ENCODE data around the gene HOXB3. TPM values are rescaled to one million over a fixed set of nuclear protein-coding genes. Genes with fewer than 3 reads are reported as not detected.

HOXB3 gene
- total RNA-seq, 2 experiments from 2014 or later, result 1.4 to 2.0 TPM

DNA sequence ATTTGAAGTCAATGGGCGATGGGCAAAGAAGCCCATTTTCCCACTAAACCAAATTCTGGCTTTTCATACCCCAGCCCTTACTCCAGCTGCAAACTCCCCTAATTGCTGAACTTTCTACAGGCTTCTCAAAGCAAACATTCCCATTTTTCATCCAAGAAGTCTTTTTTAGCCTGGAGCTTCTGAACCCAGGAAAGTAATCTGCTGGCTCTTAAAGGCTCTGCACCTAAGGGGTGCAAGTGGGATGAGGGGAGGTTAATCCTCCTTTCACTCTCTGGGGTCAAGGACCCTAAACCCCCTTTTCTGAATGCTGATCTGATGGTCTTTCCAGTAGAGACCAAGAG lies 18.4 kb upstream of the HOXB3 start:
- no peak overlapping the region for H3K4me3 Mint-ChIP-seq
- TF ChIP-seq, protein P1, sequence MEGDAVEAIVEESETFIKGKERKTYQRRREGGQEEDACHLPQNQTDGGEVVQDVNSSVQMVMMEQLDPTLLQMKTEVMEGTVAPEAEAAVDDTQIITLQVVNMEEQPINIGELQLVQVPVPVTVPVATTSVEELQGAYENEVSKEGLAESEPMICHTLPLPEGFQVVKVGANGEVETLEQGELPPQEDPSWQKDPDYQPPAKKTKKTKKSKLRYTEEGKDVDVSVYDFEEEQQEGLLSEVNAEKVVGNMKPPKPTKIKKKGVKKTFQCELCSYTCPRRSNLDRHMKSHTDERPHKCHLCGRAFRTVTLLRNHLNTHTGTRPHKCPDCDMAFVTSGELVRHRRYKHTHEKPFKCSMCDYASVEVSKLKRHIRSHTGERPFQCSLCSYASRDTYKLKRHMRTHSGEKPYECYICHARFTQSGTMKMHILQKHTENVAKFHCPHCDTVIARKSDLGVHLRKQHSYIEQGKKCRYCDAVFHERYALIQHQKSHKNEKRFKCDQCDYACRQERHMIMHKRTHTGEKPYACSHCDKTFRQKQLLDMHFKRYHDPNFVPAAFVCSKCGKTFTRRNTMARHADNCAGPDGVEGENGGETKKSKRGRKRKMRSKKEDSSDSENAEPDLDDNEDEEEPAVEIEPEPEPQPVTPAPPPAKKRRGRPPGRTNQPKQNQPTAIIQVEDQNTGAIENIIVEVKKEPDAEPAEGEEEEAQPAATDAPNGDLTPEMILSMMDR (IDR thresholded peaks at IDR 0.05), result no peak
- DNase-seq (no peak), ATAC-seq (no peak)
- H3K27ac Mint-ChIP-seq, result no peak overlapping the region
- CTCF ChIA-PET, result interaction anchor here (1.1 to 6.3 kb wide), 4 partner anchors 14 to 115 kb away, joined by 3 to 45 read pairs (median 3); partner anchors contain the start of gene HOXB5
- H3K4me1 Mint-ChIP-seq (ENCODE audit: low read depth), result peaks cover 21% of the 10 kb centered on the region
- POLR2A ChIA-PET, result interaction anchor here (1.0 to 1.5 kb wide), 2 partner anchors 14 to 53 kb away, joined by 3 read pairs; no protein-coding TSS in a partner anchor
- intact Hi-C loops (cut with micrococcal nuclease), result no loop called here
- peaks cover 71% of the 10 kb centered on the region for H3K27me3 Mint-ChIP-seq
- no peaks in the 10 kb centered on the region for H3K36me3 Mint-ChIP-seq (ENCODE audit: low read depth)
- H3K9me3 Mint-ChIP-seq, result no peaks in the 10 kb centered on the region

DNA sequence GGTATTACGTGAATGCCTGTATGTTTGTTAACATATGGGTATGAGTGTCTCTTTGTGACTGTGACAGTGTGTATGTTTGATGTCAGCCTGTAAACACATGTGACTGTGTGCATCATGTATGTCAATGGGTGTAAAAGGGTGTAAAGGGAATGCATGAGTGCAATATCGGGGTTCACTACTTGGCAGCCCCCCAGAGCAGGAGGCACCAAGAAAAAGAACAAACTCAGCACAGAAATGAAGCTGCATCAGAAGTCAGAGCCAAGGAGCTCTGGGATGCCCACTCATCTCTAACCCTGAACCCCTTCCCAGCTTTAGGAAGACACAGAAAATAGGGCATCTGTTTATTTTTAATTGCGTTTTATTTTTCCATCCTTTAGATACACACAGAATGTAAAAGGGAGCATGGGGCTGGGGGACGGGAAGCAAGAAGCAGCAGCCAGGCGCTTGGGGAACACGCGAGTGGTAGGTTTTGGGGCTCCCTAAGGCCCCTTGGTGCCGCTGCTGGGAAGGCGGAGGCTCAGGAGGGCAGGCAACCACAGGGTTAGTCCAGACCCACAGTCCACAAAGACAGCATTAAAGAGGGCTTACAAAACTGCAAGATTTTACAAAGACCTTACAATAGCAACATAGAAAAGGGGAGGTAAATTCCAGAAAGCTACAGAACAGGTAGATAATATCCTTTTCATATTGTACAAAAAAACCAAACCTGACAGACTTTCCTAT lies 17.0 kb upstream of the HOXB3 start:
- POLR2A ChIA-PET, result interaction anchor here (0.7 kb wide), 1 partner anchor 11 kb away, joined by 3 read pairs; no protein-coding TSS in a partner anchor
- H3K4me3 Mint-ChIP-seq, result no peak overlapping the region

DNA sequence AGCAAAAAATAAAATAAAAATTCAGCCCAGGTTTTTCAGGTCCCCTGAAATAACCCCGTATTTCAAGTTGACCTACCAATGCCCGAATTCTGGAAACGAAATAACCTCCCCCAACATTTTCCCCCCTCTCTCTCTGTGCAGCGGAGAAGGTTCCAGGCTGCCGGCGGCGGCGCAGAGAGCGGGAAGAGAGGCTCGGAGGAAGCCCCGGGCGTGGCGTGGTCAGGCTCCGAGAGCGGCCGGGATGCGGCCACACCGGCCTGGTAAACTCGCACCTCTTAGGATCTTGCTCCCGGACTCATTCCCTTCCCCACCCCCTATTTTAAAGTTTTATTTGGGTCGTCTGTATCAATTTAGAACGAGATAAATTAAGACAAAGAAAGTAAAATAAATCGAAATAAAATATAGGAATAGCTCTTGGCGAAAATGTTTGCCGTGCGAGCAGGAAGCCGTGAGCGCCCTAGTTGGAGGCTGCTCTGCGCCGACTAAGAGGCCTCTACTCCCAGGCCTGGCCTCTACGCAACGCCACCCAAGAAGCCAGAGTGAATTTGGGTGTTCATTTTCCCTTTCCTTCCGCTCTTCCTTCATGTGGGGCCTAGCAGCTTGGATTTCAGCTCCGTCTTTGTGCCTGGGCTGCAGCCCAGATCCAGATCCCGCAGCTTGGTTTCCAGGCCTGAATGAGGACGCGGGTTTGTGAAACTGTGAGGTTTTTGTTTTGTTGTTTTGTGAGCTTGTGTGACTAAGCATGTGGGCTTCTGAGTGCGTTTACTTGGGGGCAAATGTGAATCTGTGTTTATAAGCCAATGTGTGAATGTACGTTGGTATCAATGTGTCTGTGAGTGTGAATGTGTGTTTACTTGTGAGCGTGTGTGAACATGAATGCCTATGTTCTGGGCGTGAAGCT lies 16.2 kb upstream of the HOXB3 start:
- CTCF ChIA-PET, result interaction anchor here (0.8 to 6.3 kb wide), 4 partner anchors 12 to 344 kb away, joined by 3 to 45 read pairs (median 8); partner anchors contain the start of gene HOXB5
- POLR2A ChIA-PET, result no interaction called here
- H3K36me3 Mint-ChIP-seq (ENCODE audit: low read depth), result no peaks in the 10 kb centered on the region
- intact Hi-C loops (cut with micrococcal nuclease), result no loop called here
- peaks cover 19% of the 10 kb centered on the region for H3K4me1 Mint-ChIP-seq (ENCODE audit: low read depth)
- ATAC-seq, result no peak
- H3K4me3 Mint-ChIP-seq, result no peak overlapping the region
- H3K27ac Mint-ChIP-seq, result no peak overlapping the region
- peaks cover 77% of the 10 kb centered on the region for H3K27me3 Mint-ChIP-seq
- TF ChIP-seq, protein P1 (IDR thresholded peaks at IDR 0.05), result no peak
- no peaks in the 10 kb centered on the region for H3K9me3 Mint-ChIP-seq
- no peak for DNase-seq

More for the DNA sequence above, 17.0 kb upstream of the HOXB3 start:
- no peak overlapping the region for H3K27ac Mint-ChIP-seq
- TF ChIP-seq, protein P1 (IDR thresholded peaks at IDR 0.05), result no peak
- no peak for DNase-seq
- intact Hi-C loops (cut with micrococcal nuclease), result no loop called here
- ATAC-seq, result no peak
- H3K4me1 Mint-ChIP-seq (ENCODE audit: low read depth), result peaks cover 17% of the 10 kb centered on the region
- CTCF ChIA-PET, result interaction anchor here (0.8 to 6.3 kb wide), 4 partner anchors 13 to 344 kb away, joined by 3 to 45 read pairs (median 8); partner anchors contain the start of gene HOXB5
- H3K9me3 Mint-ChIP-seq, result no peaks in the 10 kb centered on the region
- H3K27me3 Mint-ChIP-seq, result peaks cover 74% of the 10 kb centered on the region
- no peaks in the 10 kb centered on the region for H3K36me3 Mint-ChIP-seq (ENCODE audit: low read depth)

DNA sequence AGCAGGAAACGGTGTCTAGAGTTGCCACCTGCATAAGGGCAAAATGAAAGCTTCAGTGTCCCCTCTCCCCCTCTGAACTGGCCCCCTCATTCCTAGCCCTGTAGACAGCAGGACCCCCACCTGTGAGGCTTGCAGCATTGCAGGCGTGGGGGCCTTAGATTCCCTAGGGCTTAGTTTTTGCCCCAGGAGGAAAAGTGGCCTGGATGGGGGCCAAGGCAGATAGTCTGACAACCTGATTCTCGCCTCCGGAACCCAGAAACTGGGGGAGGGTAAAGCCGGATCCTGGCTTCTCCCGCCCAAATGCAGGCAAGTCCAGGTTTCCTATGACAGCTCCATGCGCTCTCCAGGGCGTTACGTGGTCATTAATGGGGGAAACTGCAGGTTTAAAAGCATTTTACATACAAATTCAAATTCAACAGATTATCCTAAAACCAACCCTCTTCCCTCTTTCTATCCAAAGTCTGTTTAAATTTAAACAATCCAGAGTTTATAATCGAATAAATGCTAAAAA lies 15.4 kb upstream of the HOXB3 start:
- ATAC-seq (no peak), DNase-seq (no peak)
- POLR2A ChIA-PET, result no interaction called here
- intact Hi-C loops (cut with micrococcal nuclease), result no loop called here
- Mint-ChIP-seq H3K9me3 (no peaks in the 10 kb centered on the region), H3K27ac (no peak overlapping the region), H3K27me3 (peaks cover 79% of the 10 kb centered on the region), H3K4me3 (no peak overlapping the region), H3K36me3 (ENCODE audit: low read depth) (no peaks in the 10 kb centered on the region), H3K4me1 (ENCODE audit: low read depth) (peaks cover 16% of the 10 kb centered on the region)
- CTCF ChIA-PET, result interaction anchor here (2.7 to 6.3 kb wide), 2 partner anchors 11 to 30 kb away, joined by 11 to 45 read pairs; partner anchors contain the start of gene HOXB5
- TF ChIP-seq, protein P1 (IDR thresholded peaks at IDR 0.05), result no peak
